Measurements from ENCODE around the gene MAP3K2.

MAP3K2 gene

DNA sequence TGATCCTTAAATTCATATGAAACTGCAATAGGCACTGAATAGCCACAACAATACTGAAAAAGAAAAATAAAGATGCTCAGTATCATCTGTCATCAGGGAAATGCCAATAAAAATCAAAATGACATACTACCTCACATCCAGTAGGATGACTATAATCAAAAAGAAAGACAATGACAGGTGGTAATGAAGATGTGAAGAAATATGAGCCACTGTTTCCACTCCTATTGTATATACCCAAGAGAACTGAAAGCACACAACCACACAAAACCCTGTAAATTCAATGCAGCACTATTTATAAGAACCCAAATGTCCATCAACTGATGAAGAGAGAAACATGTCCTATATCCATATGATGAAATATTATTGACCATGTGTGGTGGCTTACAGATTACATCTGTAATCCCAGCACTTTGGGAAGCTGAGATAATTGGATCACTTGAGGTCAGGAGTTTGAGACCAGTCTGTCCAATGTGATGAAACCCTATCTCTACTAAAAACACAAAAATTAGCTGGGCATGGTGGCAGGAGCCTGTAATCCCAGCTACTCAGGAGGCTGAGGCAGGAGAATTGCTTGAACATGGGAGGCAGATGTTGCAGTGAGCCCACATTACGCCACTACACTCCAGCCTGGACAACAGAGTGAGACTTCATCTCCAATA is 39.9 kb downstream of the MAP3K2 start:
- DNase-seq = no peak

GRCh38 chr2:127347015-127347414 is 40.8 kb downstream of the MAP3K2 start:
- no peak for DNase-seq

DNA sequence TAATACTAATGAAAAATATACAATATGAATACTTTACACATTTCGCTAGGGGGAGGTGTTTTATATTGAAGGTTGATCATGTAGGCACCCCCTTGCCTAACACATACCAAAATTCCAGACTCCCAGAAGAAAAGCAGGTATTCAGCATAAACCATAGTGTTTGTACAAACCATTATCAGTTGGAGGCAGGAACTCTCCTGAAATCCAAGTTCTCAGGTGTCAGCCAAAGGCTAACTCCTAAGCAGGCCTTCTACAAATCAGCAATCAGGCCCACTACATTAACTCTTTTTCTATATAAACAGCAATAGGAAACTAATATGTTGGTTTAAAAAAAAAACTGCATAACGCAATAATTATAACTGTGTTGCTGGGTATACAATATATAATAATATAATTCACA is 44.5 kb downstream of the MAP3K2 start:
- DNase-seq = no peak

GRCh38 chr2:127342101-127342500 is 45.7 kb downstream of the MAP3K2 start:
- DNase-seq = no peak

GRCh38 chr2:127332335-127332734 is 55.4 kb downstream of the MAP3K2 start:
- no peak for DNase-seq

- DNase-seq = no peak
Observed at GRCh38 chr2:127330753-127331152, 57.0 kb downstream of the MAP3K2 start.

DNA sequence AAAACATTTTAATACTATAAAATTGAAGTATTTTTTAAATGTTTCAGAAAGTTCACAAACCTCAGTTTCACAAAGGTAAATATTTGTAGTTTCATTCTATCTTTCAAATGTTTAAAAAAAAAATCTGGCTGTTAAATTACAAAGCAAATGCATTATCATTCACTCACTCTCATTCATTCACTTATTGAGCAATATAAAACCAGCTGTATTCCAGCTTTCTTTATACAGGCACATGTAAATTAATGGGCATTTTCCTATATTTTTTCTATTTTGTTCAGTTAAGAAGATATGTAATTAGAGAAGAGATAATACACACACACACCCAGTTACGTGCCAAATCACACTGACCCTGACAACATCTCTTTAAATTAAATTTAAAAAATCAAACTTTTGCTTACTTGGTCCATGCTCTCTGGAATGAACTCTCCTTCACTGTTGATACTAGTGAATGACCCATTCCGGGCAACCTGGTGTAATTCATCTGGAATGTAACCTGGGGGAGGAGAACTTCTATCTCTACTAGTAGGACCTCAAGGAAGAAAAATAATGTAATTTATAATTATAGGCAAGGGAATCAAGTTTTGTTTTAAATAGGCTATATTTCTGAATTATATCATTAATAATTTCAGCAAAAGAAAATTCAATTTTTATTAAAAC is 61.4 kb downstream of the MAP3K2 start:
- no peak for DNase-seq

- DNase-seq = no peak
Observed at GRCh38 chr2:127324635-127325034, 63.1 kb downstream of the MAP3K2 start.

DNA sequence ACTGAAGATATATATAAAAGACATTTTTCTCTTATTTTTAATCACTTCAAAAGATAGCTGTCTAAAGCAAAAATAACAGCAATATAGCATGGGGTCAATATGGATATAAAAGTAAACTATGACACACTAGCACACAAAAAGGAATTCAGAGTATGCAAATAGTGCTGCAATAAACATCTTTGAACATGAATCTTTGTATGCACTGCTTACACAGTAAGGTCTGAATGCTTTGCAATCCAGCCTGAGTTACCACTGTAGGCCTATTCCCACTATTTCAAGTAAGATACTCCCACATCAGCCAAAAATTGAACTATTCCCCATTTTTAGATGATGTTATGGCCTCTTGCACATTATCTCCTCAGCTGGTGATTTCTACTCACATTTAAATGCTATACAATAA is 66.5 kb downstream of the MAP3K2 start:
- DNase-seq = no peak

DNA sequence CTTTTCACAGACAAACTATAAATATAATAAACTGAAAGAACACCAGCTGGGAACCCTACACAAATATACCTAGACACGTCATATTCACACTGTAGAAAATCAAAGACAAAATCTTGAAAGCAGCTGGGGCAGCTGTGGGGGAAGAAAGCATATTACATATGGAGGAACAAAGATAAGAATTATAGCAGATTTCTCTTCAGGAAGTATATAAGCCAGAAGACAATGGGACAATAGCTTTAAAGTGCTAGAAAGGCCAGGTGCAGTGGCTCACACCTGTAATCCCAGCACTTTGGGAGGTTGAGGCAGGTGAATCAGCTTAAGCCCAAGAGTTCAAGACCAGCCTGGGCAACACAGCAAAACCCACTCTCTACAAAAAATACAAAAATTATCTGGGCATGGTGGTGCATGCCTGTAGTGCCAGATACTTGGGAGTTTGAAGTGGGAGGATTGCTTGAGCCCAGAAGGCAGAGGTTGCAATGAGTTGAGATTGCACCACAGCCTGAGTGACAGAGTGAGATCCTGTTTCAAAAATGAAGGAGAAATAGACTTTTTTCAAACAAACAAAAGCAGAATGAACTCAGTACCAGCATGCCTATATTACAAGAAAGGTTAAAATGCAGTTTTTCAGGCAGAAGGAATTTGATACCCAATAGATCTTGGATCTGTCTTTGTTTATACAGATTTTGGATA is 67.0 kb downstream of the MAP3K2 start:
- no peak for DNase-seq

DNA sequence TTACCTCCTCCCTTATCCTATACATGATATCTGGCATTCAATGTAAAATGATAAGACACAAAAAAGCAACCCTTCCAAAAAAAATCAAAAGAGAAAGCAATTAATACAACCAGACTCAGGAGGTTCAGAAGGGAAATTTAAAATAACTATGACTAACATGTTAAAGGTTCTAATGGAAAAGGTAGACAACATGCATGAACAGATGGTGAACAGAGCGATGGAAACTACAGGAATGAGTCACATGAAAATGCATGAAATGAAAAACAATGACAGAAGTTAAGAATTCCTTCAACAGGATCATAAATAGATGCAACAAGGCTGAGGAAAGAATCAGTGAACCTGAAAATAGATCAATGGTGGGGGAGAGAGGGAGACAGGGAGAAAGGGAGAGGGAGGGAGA is 67.7 kb downstream of the MAP3K2 start:
- DNase-seq = no peak

- DNase-seq = no peak
Observed at GRCh38 chr2:127314193-127314988, 73.4 kb downstream of the MAP3K2 start.

- no peak for DNase-seq
Observed at GRCh38 chr2:127313406-127313805, 74.4 kb downstream of the MAP3K2 start.

- no peak for DNase-seq
Observed at GRCh38 chr2:127310980-127311379, 76.8 kb downstream of the MAP3K2 start.

DNA sequence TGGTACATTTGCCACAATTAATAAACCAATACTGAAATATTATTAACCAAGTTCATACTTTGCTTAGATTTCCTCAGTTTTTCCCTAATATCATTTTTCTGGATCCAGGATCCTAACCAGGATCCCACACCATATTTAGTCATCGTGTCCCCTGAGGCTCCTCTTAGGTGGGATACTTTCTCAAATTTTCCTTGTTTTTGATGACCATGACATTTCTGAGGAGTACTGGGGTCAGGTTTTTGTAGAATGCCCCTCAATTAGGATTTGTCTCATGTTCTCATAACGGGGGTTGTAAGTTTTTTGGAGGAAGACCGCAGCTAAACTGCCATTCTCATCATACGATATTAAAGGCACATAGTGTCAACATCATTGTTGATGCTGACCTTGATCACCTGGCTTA is 78.3 kb downstream of the MAP3K2 start:
- DNase-seq = no peak

DNA sequence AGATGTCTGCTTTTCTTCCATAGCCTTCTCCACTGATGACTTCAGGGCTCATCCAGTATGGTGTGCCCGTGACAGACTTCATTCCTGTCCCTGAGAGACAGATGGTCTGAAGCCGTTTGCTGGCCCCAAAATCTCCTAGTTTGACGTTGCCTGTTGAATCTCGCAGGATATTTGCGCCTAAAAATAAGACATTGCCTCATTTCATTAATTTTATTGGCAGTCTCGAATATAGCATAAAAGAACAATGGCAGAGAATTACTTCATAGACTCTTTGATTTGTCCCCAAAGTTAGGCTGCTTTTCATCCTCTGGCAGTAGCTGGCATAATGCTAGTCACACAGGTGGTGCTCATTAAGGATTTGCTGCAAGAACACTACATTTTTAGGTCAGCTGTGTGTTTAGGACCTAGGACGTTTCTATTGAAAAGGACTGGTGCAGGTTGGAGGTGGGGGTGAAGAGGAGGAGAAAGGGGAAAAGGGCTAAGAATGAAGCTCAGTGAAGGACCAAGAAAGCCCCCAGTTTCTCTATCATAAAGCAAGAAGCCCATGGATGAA is 79.1 kb downstream of the MAP3K2 start:
- no peak for DNase-seq

- no peak for DNase-seq
Observed at GRCh38 chr2:127305990-127306585, 81.7 kb downstream of the MAP3K2 start.

GRCh38 chr2:127302168-127302567 is 85.6 kb downstream of the MAP3K2 start:
- DNase-seq = no peak

- DNase-seq = peak; percentile 90
Observed at GRCh38 chr2:127293748-127294562, 93.8 kb downstream of the MAP3K2 start, which contains the start of gene ERCC3. Gene ERCC3 (minus strand): TSS chr2:127294144. CDS start chr2:127294081, 63 bp downstream.

DNA sequence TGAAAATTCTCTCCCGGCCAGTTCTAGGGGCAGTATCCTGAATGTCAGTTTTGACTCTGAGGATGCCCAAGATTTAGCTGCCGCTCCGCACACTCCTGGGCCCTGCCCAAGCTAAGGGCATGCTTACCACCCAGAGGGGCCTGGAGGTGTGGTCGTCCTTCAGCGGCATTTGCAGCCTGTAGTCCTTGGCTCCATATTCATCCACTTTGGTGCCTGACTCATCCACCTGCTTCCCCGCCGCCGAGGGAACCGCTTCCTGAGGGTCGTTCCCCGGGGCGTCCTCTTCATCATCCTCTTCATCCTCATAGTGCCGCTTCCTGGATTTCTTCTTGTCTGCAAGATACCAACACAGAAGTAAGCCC is 94.4 kb downstream of the MAP3K2 start:
- DNase-seq = peak; percentile 21

DNA sequence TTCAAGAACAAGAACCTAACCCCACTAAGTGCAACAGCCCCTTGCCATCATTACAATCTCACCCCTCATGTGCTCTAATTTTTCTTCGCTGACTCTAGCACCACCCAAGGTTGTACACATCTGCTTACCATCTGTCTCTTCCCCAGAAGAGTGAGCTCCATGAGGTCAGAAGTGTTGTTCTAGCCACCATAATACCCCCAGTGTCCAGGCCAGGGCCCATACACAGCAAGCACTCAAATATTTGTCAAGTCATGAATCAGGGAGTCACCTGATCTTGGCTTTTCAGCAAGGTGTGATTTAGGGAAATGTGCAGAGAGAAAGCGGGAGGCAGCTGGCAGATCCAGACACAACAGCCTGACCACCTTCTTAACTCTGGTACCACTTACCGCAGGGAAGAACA is 99.5 kb downstream of the MAP3K2 start:
- DNase-seq = no peak

GRCh38 chr2:127283275-127283674 is 104.5 kb downstream of the MAP3K2 start:
- no peak for DNase-seq

Measured in activated CD4-positive, alpha-beta T cell treated with anti-CD3 and anti-CD28 coated beads for 48 hours (primary cell).